ENCODE results near the gene GUK1. TPM values are rescaled to one million over a fixed set of nuclear protein-coding genes. Genes with fewer than 3 reads are reported as not detected.

Gene GUK1
- total and polyA plus RNA-seq, 2 donors (not counting 1 experiment from before 2014, with no cell fraction given): 125 to 356 TPM

DNA sequence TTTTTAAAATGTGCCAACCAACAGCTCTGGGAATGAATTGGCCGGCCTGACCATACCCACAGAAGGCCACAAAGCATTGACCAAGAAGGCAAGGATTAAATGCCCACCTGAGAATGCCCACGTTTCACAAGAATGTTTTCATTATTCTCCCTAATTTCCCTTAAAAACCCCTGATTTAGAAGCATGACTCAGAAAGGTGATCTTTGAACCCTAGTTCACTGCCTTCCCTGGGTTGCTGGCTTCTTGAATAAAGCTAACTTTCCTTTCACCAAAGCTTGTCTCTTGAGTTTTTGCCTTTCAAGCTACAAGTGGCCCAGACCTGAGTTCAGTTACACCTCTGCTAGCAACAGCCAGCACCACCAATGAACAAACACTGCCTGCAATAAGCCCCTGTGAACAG lies 16.6 kb upstream of the GUK1 start:
- peaks cover 9% of the 10 kb centered on the region for H3K27me3 Mint-ChIP-seq
- ChIA-PET CTCF (interaction anchor here (2.9 kb wide), 1 partner anchor 7 kb away, joined by 18 read pairs; no protein-coding TSS in a partner anchor), POLR2A (no interaction called here)
- no peak overlapping the region for H3K27ac ChIP-seq (ENCODE audit: low read length in 2 of 2)
- no peak overlapping the region for H3K4me2 ChIP-seq (replicated peaks; ENCODE audit: low read depth, low read length, poor library complexity, severe bottlenecking)
- intact Hi-C loops (cut with micrococcal nuclease): no loop called here
- H3K4me1 Mint-ChIP-seq: peaks cover 5% of the 10 kb centered on the region
- no peaks in the 10 kb centered on the region for H3K27me3 ChIP-seq (replicated peaks in 1 of 4; ENCODE audit: control extremely low read depth in 1 of 4, control insufficient read depth in 3 of 4, insufficient read depth in 4 of 4, low read length in 3 of 4)
- TF ChIP-seq, protein P1, sequence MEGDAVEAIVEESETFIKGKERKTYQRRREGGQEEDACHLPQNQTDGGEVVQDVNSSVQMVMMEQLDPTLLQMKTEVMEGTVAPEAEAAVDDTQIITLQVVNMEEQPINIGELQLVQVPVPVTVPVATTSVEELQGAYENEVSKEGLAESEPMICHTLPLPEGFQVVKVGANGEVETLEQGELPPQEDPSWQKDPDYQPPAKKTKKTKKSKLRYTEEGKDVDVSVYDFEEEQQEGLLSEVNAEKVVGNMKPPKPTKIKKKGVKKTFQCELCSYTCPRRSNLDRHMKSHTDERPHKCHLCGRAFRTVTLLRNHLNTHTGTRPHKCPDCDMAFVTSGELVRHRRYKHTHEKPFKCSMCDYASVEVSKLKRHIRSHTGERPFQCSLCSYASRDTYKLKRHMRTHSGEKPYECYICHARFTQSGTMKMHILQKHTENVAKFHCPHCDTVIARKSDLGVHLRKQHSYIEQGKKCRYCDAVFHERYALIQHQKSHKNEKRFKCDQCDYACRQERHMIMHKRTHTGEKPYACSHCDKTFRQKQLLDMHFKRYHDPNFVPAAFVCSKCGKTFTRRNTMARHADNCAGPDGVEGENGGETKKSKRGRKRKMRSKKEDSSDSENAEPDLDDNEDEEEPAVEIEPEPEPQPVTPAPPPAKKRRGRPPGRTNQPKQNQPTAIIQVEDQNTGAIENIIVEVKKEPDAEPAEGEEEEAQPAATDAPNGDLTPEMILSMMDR (IDR thresholded peaks at IDR 0.05): no peak
- TF ChIP-seq EZH2 (IDR thresholded peaks at IDR 0.05; ENCODE audit: borderline replicate concordance, insufficient read depth, low read depth, low read length, poor library complexity, severe bottlenecking): no peak
- no peak for ATAC-seq (ENCODE audit: low read depth)
- no peak overlapping the region for H3K4me3 Mint-ChIP-seq
- H3K9me3 Mint-ChIP-seq (ENCODE audit: insufficient read depth): no peaks in the 10 kb centered on the region
- H3K4me3 ChIP-seq (ENCODE audit: control extremely low read depth in 1 of 5, extremely low read depth in 1 of 5, insufficient read depth in 1 of 5, low read depth in 2 of 5, low read length in 4 of 5): no peak overlapping the region
- WGBS (ENCODE audit: insufficient coverage): 72% methylated on average over 2 of the region's 2 CpGs
- no peak for DNase-seq
- H3K79me2 ChIP-seq (ENCODE audit: control insufficient read depth, insufficient read depth, low read length): no peaks in the 10 kb centered on the region
- no peaks in the 10 kb centered on the region for H4K20me1 ChIP-seq (ENCODE audit: control insufficient read depth, insufficient read depth, low read length, poor library complexity, severe bottlenecking)
- H3K9me3 ChIP-seq (ENCODE audit: control extremely low read depth in 1 of 3, control insufficient read depth in 2 of 3, insufficient read depth in 1 of 3, low read length in 2 of 3): no peaks in the 10 kb centered on the region
- no peaks in the 10 kb centered on the region for H3K36me3 ChIP-seq (replicated peaks in 1 of 2; ENCODE audit: control extremely low read depth in 1 of 2, control insufficient read depth in 1 of 2, extremely low read depth in 1 of 2, insufficient read depth in 2 of 2, low read length in 1 of 2)
- peaks cover 10 to 11% of the 10 kb centered on the region in 2 donors for H3K4me1 ChIP-seq (ENCODE audit: control insufficient read depth in 2 of 2, insufficient read depth in 2 of 2, low read length in 2 of 2)
- no peak overlapping the region for H3K9ac ChIP-seq (ENCODE audit: low read length)
- no peak overlapping the region for H3K27ac Mint-ChIP-seq
- H2AFZ ChIP-seq (ENCODE audit: insufficient read depth, low read depth, low read length, poor library complexity, severe bottlenecking): no peak overlapping the region

DNA sequence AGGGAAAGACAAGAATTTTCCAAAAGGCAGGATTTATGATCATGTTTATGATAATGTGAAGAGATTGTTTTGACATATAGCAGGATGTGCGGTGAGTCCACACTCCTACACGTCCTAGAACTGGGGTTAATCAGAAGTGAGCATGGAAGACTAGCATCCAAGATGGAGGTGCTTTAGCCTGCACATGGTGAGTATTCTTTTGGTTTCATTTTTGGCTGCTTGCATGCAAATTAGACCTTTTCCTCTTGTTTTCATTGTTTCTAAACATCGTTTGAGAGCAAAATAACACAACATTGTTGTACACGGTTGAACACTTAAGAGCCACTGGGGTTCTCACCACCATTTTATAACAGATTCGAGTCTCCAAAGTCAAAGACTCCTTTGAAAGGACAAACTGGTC lies 14.9 kb upstream of the GUK1 start:
- H3K4me3 Mint-ChIP-seq: no peak overlapping the region
- ATAC-seq (ENCODE audit: low read depth): no peak
- H3K27ac ChIP-seq (ENCODE audit: low read length in 2 of 2): no peak overlapping the region
- H3K27me3 ChIP-seq (replicated peaks in 1 of 4; ENCODE audit: control extremely low read depth in 1 of 4, control insufficient read depth in 3 of 4, insufficient read depth in 4 of 4, low read length in 3 of 4): peaks cover 0 to 3% (median 0%) of the 10 kb centered on the region in 4 experiments
- no peak overlapping the region for H3K27ac Mint-ChIP-seq
- H3K36me3 ChIP-seq (replicated peaks in 1 of 2; ENCODE audit: control extremely low read depth in 1 of 2, control insufficient read depth in 1 of 2, extremely low read depth in 1 of 2, insufficient read depth in 2 of 2, low read length in 1 of 2): no peaks in the 10 kb centered on the region
- peaks cover 5% of the 10 kb centered on the region for H3K4me1 Mint-ChIP-seq
- H3K4me1 ChIP-seq (ENCODE audit: control insufficient read depth in 2 of 2, insufficient read depth in 2 of 2, low read length in 2 of 2): peaks cover 10 to 11% of the 10 kb centered on the region in 2 donors
- ChIA-PET POLR2A (no interaction called here), CTCF (interaction anchor here (1.0 kb wide), 1 partner anchor 41 kb away, joined by 3 read pairs; no protein-coding TSS in a partner anchor)
- H3K79me2 ChIP-seq (ENCODE audit: control insufficient read depth, insufficient read depth, low read length): no peaks in the 10 kb centered on the region
- no peaks in the 10 kb centered on the region for H4K20me1 ChIP-seq (ENCODE audit: control insufficient read depth, insufficient read depth, low read length, poor library complexity, severe bottlenecking)
- no peak overlapping the region for H3K9ac ChIP-seq (ENCODE audit: low read length)
- H2AFZ ChIP-seq (ENCODE audit: insufficient read depth, low read depth, low read length, poor library complexity, severe bottlenecking): no peak overlapping the region
- peaks cover 13% of the 10 kb centered on the region for H3K27me3 Mint-ChIP-seq
- no peak for DNase-seq
- H3K9me3 Mint-ChIP-seq (ENCODE audit: insufficient read depth): no peaks in the 10 kb centered on the region
- 95% methylated on average over 5 of the region's 5 CpGs for WGBS (ENCODE audit: insufficient coverage)
- intact Hi-C loops (cut with micrococcal nuclease): no loop called here
- H3K4me2 ChIP-seq (replicated peaks; ENCODE audit: low read depth, low read length, poor library complexity, severe bottlenecking): no peak overlapping the region
- TF ChIP-seq, protein P1 (IDR thresholded peaks at IDR 0.05): no peak
- no peak for TF ChIP-seq EZH2 (IDR thresholded peaks at IDR 0.05; ENCODE audit: borderline replicate concordance, insufficient read depth, low read depth, low read length, poor library complexity, severe bottlenecking)
- H3K9me3 ChIP-seq (ENCODE audit: control extremely low read depth in 1 of 3, control insufficient read depth in 2 of 3, insufficient read depth in 1 of 3, low read length in 2 of 3): no peaks in the 10 kb centered on the region
- no peak overlapping the region for H3K4me3 ChIP-seq (ENCODE audit: control extremely low read depth in 1 of 5, extremely low read depth in 1 of 5, insufficient read depth in 1 of 5, low read depth in 2 of 5, low read length in 4 of 5)

Measured in B cell (primary cell).